Keratinocyte (primary cell): ENCODE results near the gene NTSR2. TPM values are rescaled to one million over a fixed set of nuclear protein-coding genes. Genes with fewer than 3 reads are reported as not detected.

Experiments used
- DNase-seq: peaks from one replicate; pipeline ENCODE4 v3.0.0-alpha.2; 2011; ENCODE audit warnings: low read depth, missing footprints, low spot score
- FAIRE-seq: peaks from 2 replicates; lab custom pipeline; 2011; peaks lifted over from hg19 to GRCh38; lab: Jason Lieb, UNC
- H2AFZ ChIP-seq: 2 replicates; pipeline ENCODE4 v1.6.0; 2012; ENCODE audit warnings: low read length, control low read depth, inconsistent platforms; ENCODE audit not compliant: control insufficient read depth
- H3K27ac ChIP-seq: 2 replicates; pipeline ENCODE4 v1.5.1; 2011; ENCODE audit warnings: low read length; ENCODE audit not compliant: control insufficient read depth, insufficient read depth
- H3K27me3 ChIP-seq: 3 replicates; pipeline ENCODE4 v1.6.0; 2011; ENCODE audit warnings: low read length; ENCODE audit not compliant: control insufficient read depth, insufficient read depth; ENCODE audit errors: extremely low read depth
- H3K36me3 ChIP-seq, 2 experiments: 2 replicates in 1 of 2; 3 replicates in 1 of 2; pipeline ENCODE4 v1.5.1; 2011; ENCODE audit warnings: low read length in 2 of 2, mild to moderate bottlenecking in 1 of 2; ENCODE audit not compliant: control insufficient read depth in 2 of 2, insufficient read depth in 2 of 2; ENCODE audit errors: extremely low read depth in 1 of 2
- H3K4me1 ChIP-seq: 3 replicates; pipeline ENCODE4 v1.5.1; 2011; ENCODE audit warnings: low read length; ENCODE audit not compliant: control insufficient read depth, insufficient read depth; ENCODE audit errors: extremely low read depth
- H3K4me2 ChIP-seq: 3 replicates; pipeline ENCODE4 v1.6.0; 2011; ENCODE audit warnings: low read depth, low read length; ENCODE audit not compliant: control insufficient read depth, insufficient read depth; ENCODE audit errors: extremely low read depth
- H3K4me3 ChIP-seq, 3 experiments: fragments of 200-600 bp in 1 of 3; sonication (generic) in 1 of 3; 2 replicates in 2 of 3; 3 replicates in 1 of 3; pipeline ENCODE4 v1.5.1; 2011 to 2016; ENCODE audit warnings: low read length in 3 of 3, mild to moderate bottlenecking in 3 of 3, control low read depth in 2 of 3, inconsistent platforms in 1 of 3, low read depth in 1 of 3, mixed read lengths in 1 of 3, mixed run types in 1 of 3, moderate library complexity in 1 of 3; ENCODE audit not compliant: control insufficient read depth in 2 of 3, insufficient read depth in 2 of 3; ENCODE audit errors: extremely low read depth in 1 of 3
- H3K79me2 ChIP-seq: 2 replicates; pipeline ENCODE4 v1.6.0; 2012; ENCODE audit warnings: low read length; ENCODE audit not compliant: control insufficient read depth, insufficient read depth
- H3K9ac ChIP-seq: 3 replicates; pipeline ENCODE4 v1.6.0; 2011; ENCODE audit warnings: low read length; ENCODE audit not compliant: control insufficient read depth, insufficient read depth; ENCODE audit errors: extremely low read depth
- H3K9me1 ChIP-seq: 3 replicates; pipeline ENCODE4 v1.6.0; 2011; ENCODE audit warnings: low read length; ENCODE audit not compliant: control insufficient read depth, insufficient read depth; ENCODE audit errors: extremely low read depth
- H3K9me3 ChIP-seq: 2 replicates; pipeline ENCODE4 v1.5.1; 2012; ENCODE audit warnings: low read depth, low read length; ENCODE audit not compliant: control insufficient read depth
- H4K20me1 ChIP-seq: 3 replicates; pipeline ENCODE4 v1.6.0; 2011; ENCODE audit warnings: low read length; ENCODE audit not compliant: control insufficient read depth, insufficient read depth; ENCODE audit errors: extremely low read depth
- EZH2 ChIP-seq: IDR thresholded peaks from one replicate; pipeline ENCODE4 v1.6.1; 2012; ENCODE audit warnings: inconsistent platforms, mild to moderate bottlenecking, low read length, moderate library complexity
- dilution Hi-C: fragments of 300-500 bp; cut with MboI; formaldehyde crosslinking; loops from one replicate; pipeline ENCODE4 v1.7.0; 2020; ENCODE audit warnings: low sequenced_read_pairs; ENCODE audit not compliant: extremely low pct_ligation_motif_present
- polyA plus RNA-seq, 5 experiments: library from polyadenylated mRNA; depleted of rRNA in 3 of 5; stranded (reverse) in 3 of 5; stranded (forward) in 1 of 5; unstranded in 1 of 5; fragments of >200 nt; gene quantifications; 1 replicate in 1 of 5; 2 replicates in 3 of 5; 3 replicates in 1 of 5; pipeline versions ENCODE4 v1.2.1 to v1.2.3, GENCODE V29; 2011 to 2012; ENCODE audit warnings: missing spikeins in 2 of 5, low read depth in 1 of 5, low replicate concordance in 1 of 5
- TF ChIP-seq, protein P1 (sequence below), 3 experiments: IDR thresholded peaks in 1 of 3; conservative IDR thresholded peaks in 1 of 3; optimal IDR thresholded peaks in 1 of 3; 2 replicates in 2 of 3; 3 replicates in 1 of 3; pipeline versions ENCODE3 to v1.5.1; 2011; ENCODE audit warnings: low read length in 3 of 3, mild to moderate bottlenecking in 3 of 3, moderate library complexity in 2 of 3, control low read depth in 1 of 3, inconsistent platforms in 1 of 3; ENCODE audit not compliant: insufficient read depth in 2 of 3; ENCODE audit errors: extremely low read depth in 1 of 3

NTSR2 gene
- polyA plus RNA-seq, 1 donor (not counting 4 experiments of a cell fraction or from before 2014, with no cell fraction given): not detected

DNA sequence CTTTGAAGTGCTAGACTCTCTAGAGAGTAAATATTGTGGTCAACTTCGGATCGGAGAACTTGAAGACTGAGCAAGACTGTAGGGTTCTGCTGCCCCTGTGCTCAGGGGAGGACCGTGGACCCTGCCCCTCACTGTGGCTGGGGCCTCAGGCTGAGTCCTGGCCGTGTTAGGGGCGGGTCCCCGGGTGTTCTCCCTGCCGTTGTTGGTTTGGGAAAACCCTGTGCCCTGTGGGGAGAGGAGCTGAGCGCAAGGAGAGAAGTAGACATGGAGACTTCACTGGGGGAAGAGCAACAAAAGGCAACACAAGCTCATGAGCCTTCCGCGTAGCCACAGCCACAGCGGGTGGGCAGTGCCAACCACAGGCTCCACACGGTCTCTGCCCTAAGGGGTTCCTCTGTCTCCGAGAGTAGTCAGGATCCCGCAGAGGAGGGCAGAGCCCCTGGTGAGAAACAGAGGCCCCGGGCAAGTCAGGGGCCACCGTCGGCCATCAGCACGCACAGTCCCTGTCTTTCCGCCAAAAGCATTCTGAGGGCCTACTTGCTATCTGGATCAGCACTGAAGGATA lies 53.1 kb downstream of the NTSR2 start:
- Histone ChIP-seq H3K9ac (no peak overlapping the region), H3K36me3 (no peaks in the 10 kb centered on the region), H3K4me2 (no peak overlapping the region), H3K4me1 (no peaks in the 10 kb centered on the region), H3K27me3 (no peaks in the 10 kb centered on the region), H3K79me2 (no peaks in the 10 kb centered on the region), H4K20me1 (no peaks in the 10 kb centered on the region), H3K9me1 (no peaks in the 10 kb centered on the region), H3K27ac (no peak overlapping the region), H3K9me3 (no peaks in the 10 kb centered on the region), H2AFZ (no peak overlapping the region), H3K4me3 (no peak overlapping the region)
- DNase-seq (no peak), FAIRE-seq (no peak)
- dilution Hi-C loops: no loop called here
- TF ChIP-seq, protein P1, sequence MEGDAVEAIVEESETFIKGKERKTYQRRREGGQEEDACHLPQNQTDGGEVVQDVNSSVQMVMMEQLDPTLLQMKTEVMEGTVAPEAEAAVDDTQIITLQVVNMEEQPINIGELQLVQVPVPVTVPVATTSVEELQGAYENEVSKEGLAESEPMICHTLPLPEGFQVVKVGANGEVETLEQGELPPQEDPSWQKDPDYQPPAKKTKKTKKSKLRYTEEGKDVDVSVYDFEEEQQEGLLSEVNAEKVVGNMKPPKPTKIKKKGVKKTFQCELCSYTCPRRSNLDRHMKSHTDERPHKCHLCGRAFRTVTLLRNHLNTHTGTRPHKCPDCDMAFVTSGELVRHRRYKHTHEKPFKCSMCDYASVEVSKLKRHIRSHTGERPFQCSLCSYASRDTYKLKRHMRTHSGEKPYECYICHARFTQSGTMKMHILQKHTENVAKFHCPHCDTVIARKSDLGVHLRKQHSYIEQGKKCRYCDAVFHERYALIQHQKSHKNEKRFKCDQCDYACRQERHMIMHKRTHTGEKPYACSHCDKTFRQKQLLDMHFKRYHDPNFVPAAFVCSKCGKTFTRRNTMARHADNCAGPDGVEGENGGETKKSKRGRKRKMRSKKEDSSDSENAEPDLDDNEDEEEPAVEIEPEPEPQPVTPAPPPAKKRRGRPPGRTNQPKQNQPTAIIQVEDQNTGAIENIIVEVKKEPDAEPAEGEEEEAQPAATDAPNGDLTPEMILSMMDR (optimal IDR thresholded peaks at IDR 0.05 in 1 of 3, IDR thresholded peaks at IDR 0.05 in 1 of 3, conservative IDR thresholded peaks at IDR 0.05 in 1 of 3; ENCODE audit: extremely low read depth in 1 of 3, insufficient read depth in 2 of 3, low read length in 3 of 3): no peak
- TF ChIP-seq EZH2: no peak

DNA sequence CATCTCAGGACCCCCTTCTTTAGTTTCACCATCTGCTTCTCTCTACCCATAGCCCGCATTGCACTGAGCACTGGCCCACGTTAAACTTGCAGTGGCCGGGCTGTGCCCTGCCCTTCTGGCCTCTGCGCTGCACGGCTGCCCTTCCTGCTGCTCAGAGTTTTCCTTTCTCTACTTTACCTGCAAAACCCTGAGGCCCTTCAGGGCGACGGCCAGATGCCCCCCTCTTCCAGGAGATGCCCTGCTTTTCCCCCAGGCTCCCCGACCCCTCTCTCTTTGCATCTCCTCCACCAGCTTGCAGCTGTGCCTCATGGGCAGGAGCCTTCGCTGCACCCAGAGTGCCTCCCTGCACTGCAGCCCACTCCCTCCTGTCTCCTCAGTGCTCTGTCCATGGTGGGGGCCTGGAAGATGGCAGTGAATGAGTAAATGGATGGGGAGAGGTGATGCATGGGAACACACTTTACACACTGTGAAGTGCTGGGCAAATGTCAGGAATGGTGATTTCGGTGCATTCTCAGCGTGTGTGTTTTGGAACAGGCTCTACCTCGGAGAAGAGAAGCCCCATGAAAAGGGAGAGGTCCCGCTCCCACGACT lies 53.8 kb downstream of the NTSR2 start:
- Histone ChIP-seq H4K20me1 (no peaks in the 10 kb centered on the region), H3K4me3 (no peak overlapping the region), H3K4me2 (no peak overlapping the region), H2AFZ (no peak overlapping the region), H3K9me1 (no peaks in the 10 kb centered on the region), H3K27me3 (no peaks in the 10 kb centered on the region), H3K79me2 (no peaks in the 10 kb centered on the region), H3K4me1 (no peaks in the 10 kb centered on the region), H3K9ac (no peak overlapping the region), H3K9me3 (no peaks in the 10 kb centered on the region), H3K36me3 (no peaks in the 10 kb centered on the region), H3K27ac (no peak overlapping the region)
- no peak for FAIRE-seq
- dilution Hi-C loops: no loop called here
- no peak for DNase-seq
- TF ChIP-seq EZH2: no peak
- TF ChIP-seq, protein P1 (optimal IDR thresholded peaks at IDR 0.05 in 1 of 3, IDR thresholded peaks at IDR 0.05 in 1 of 3, conservative IDR thresholded peaks at IDR 0.05 in 1 of 3; ENCODE audit: extremely low read depth in 1 of 3, insufficient read depth in 2 of 3, low read length in 3 of 3): no peak
